GM19468 (cell line): ENCODE results near the gene AKT3.
"Not testable (repeated sequence)": the region's sequence is repeated elsewhere in the genome, so short reads cannot be mapped to it uniquely, and the experiment has no call there.

Experiments used
- ATAC-seq: cut with Tn5 transposase; IDR thresholded peaks from one replicate; pipeline ENCODE4 v1.9.1; 2021; ENCODE audit warnings: mild to moderate bottlenecking, moderate library complexity, moderate number of reproducible peaks; ENCODE audit not compliant: unreplicated experiment; ENCODE audit errors: extremely low read depth

Gene AKT3

GRCh38 chr1:243850202-243850451 lies at the start of gene AKT3:
Gene AKT3, minus strand, starts transcription at chr1:243850243. Its CDS starts 7,073 bp downstream, at chr1:243843170.
- ATAC-seq: peak; percentile 50

DNA sequence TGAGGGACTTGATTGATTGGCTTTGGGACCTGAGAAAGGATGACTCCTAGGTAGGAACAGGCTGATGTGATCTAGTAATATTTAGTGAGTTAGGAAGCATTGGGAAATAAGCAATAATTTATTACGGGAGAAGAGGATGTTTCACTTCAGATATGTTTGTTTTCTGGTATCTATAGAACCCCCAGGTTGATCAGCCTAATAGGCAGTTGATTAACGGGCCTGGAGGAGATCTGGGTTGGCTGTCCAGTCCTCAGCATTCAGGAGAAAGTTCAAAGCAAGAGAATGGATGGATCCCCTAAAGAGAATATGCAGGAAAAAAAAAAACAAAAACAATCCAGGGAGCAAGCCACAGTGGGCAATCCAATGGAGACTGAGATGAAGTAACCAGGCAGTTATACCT lies 48.2 kb upstream of the AKT3 start:
- ATAC-seq: no peak

GRCh38 chr1:243896313-243896712 lies 46.3 kb upstream of the AKT3 start:
- ATAC-seq: no peak

DNA sequence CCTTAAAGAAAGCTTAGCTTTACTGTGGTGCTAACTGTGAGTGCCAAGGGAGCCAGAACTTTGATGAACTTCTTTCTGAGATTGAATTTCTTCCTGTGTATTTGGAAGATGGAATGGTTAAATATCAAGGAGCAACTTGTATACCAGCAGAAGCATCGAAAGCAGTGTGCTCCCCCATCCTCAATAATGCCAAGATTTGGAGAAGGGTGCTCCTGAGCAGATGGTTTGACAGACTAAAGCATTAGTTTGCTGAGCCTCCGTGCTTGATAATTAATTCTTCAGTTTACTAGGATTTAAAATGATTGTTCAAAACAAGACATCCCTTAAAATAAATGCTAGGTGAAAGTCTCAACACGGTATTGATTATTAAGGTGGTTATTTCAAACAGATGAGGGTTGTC lies 42.4 kb upstream of the AKT3 start:
- ATAC-seq: no peak

DNA sequence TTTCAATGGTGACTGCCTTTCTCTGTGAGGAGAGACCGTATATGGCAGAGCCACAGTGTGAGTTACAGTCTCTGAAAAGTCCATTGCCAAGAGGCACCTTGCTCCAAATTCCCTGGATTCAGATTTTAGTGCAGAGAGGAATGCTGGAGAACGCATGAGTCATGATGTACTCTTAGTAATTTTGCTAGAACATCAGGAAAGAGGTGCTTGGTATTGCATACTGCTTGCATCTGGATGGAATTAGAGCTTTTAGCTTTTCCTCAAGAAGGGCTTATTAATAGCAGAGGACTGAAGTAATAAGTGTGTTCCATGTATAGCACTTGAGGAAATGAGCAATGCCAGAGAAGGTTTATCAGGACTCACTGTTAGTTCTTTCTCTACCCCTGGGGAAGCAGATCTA lies 40.5 kb upstream of the AKT3 start:
- ATAC-seq: no peak

DNA sequence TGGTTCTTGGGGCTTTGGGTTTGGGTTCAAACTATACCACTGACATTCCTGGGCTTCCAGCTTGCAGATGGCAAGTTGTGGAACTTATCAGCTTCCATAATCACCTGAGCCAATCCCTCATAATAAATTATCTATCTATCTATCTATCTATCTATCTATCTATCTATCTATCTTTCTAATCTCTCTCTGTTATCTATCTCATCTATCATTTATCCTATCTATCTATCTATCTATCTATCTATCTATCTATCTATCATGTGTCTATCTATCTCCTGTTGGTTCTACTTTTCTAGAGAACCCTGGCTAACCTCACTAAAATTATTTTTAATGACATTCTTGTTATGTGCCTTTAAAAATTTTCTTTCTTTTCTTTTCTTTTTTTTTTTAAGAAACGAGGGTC lies 35.8 kb upstream of the AKT3 start:
- no peak for ATAC-seq

DNA sequence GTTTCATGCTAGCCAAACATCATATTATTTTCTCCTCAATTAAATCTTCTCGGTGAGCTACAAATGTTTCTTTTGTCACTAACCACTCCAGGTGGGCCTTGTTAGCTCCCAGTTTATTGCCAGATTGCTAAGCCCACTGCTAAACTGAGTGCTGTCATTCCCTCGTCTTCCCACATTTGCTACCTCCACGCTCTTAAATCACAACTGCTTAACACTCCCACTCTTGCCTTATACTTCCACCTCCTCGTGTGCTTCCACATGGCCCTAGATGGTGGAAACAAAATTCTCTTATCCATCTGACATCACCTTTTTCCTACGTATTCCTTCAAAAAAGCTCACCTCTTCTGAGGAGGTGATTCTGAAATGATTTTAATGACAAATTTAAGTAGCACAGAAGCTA lies 34.6 kb upstream of the AKT3 start:
- ATAC-seq: no peak

DNA sequence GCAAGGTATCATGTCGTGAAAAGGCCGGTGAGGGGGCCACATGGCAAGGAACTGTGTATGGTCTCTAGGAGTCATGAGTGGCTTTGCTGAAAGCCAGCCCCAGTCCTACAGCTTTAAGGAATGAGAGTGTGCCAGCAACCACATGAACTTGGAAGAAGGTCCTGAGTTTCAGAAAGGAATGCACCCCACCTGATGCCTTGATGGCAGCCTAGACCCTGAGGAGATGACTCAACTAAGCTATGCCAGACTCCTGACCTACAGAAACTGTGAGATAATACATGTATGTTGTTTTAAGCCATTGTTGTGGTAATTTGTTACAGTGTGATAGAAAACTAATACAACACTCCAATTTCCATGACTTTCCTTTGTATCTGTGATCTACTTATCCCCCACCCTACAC lies 33.5 kb upstream of the AKT3 start:
- ATAC-seq: no peak

GRCh38 chr1:243882276-243882675 lies 32.2 kb upstream of the AKT3 start:
- no peak for ATAC-seq

GRCh38 chr1:243877058-243877457 lies 27.0 kb upstream of the AKT3 start:
- ATAC-seq: not testable (repeated sequence)

GRCh38 chr1:243855616-243856318 lies 5.7 kb upstream of the AKT3 start:
- ATAC-seq: no peak

DNA sequence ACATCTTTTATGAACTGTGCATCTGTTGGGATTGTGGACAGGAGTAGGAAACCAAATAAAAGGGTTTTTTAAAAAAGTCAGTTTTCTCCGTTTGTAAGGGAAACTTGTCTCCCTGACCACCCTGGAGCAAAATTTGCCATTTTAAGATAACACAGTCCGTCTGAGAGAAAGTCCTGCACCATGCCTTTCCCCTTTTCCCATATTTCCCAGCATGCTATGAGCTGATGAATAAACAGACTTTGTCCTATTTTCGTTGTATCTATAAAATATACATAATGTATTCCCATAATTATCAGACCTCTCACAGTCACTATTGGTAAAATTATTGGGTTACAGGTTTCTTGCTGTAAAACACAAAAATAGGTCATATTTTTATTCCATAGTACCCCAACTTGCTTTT lies 1.7 kb upstream of the AKT3 start:
- no peak for ATAC-seq

GRCh38 chr1:243851257-243851756 lies 1.3 kb upstream of the AKT3 start:
- no peak for ATAC-seq

- ATAC-seq: peak; percentile 44
Measured at GRCh38 chr1:243850452-243851256, 611 bp upstream of the AKT3 start.

DNA sequence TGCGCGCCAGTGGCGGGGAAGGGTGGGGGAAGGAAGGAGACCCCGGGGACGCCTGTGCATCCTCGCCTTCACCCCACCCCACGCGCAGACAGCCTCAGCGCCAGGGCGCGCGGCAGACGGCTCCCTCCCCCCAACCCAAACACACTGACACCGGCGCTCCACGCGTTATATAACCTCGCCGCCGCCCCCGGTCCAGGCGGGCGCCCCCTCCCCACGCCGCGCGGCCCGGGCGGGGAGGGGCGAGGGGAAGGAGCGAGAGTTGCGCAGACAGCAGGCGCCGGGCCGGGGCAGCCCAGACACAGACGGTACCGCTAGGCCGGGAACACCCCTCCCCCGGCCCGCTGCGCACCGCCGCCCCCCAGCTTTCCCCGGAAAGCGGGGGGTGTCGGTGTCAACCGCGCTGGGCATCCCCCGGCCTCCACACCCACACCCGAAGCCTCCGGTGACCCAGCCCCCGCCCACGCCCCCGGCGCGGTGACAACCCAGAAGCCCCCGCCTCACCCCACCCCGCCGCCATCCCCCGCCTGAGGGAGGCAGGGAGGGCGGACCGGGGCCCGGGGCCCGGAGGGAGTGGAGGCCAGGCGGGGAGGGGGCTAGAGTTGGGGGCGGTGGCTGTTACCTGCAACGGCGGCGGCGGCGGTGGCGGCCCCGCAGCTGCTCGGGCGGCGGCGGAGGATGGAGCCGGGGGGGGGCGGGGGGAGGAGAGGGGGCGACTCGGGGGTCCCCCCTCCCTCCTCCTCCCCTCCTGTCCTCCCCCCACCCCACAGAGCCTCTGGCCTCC lies 432 bp downstream of the AKT3 start:
- ATAC-seq: no peak

GRCh38 chr1:243848858-243849420 lies 1.1 kb downstream of the AKT3 start:
- no peak for ATAC-seq

DNA sequence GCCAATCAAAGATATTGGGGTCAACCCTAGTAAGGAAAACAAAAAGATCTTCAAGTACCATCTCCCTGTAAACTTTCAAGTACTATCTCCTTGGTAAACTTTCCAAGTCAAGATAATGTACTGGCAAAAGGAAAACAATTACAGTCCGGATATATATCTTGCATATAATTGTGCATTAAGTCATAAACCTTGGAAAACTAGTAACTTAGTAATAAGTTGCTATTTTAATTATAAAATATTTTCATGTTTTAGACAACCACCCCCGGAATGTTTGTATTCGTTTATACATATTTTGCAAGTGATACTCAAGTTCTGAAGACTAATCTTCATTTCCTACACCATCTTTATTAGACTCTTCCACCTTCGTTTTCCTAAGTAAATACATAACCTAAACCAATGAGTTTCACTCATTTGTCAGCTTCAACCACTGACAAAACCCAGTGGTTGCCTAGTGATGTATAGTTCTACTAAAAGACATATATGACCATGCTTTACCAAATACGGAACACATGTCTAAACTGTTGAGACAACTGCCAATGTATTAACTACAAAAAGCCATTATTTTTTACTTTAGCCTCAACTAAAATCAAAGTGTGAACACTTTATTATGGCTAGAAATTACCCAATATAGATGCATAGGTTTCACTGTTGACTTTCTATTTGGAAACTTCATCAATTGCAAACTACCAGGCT lies 1.7 kb downstream of the AKT3 start:
- ATAC-seq: no peak

DNA sequence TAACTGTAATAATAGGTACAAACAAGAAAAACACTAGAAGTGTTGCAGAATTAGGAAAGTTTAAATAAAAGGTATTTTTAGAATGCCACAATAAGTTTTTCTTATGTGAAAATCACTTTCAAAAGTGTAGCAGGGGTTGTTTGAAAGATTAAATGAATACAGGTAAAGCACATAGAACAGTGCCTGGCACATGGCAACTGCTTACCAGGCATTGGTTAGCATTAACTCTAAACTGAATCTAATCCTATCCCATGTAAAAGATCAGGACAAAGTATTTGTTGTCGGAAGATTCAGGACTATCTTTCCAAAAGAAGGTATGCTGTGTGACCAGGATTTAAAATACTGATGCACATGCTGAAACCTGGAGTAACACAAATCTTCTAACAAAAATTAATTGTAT lies 3.3 kb downstream of the AKT3 start:
- no peak for ATAC-seq

- ATAC-seq: no peak
Measured at GRCh38 chr1:243845888-243846287, 4.2 kb downstream of the AKT3 start.

DNA sequence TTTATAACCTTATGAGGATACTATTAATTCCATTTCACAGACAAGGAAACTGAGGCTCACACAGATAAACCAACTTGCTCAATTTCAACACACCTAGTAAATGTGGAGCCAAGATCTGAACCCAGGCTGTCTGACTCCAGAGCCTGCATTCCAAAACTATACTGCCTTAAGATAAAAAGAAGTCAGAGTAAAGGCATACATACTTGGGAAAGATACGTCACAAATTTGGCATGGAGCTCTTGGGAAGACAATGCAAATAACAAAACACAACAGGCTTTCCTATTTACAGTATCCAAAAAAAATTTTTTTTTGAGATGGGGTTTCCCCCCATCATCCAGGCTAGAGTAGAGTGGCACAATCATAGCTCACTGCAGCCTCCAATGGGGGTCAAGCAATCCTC lies 5.9 kb downstream of the AKT3 start:
- no peak for ATAC-seq
